GM19099 (cell line): Measurements from ENCODE around the gene UGT2A3.

Experiments used
- POLR2A ChIP-seq: IDR thresholded peaks from 3 replicates; pipeline ENCODE4 v1.6.1; 2011; ENCODE audit warnings: low read depth; ENCODE audit not compliant: insufficient read length; ENCODE audit errors: extremely low read depth

Gene UGT2A3

DNA sequence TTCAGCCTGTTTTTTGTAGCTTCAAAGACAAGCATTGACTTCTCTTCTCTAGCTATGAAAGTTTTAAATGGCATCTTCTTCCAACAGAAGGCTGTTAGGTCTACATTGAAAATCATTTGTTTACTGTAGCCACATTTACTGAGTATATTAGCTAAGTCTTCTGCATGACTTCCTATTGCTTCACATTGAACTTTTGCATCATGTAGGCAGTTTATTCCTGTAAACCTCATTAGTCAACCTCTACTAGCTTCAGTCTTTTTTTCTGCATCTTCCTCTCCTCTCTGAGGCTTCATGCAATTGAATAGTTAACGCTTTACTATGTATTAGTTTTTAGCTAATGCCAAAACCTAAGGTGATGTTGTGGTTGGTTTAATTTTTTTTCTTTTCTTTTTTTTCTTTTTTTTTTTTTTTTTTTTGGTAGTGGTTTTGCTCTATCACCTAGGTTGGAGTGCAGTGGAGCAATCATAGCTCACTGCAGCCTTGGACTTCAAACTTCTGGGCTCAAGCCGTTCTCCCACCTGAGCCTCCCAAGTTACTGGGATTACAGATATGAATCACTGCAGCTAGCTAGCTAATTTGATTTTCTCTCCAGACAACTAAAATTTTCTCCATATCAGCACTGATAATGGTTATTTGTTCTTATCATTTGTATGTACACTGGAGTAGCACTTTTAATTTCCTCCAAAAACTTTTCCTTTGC, 3.4 kb downstream of the UGT2A3 start:
- no peak for TF ChIP-seq POLR2A

DNA sequence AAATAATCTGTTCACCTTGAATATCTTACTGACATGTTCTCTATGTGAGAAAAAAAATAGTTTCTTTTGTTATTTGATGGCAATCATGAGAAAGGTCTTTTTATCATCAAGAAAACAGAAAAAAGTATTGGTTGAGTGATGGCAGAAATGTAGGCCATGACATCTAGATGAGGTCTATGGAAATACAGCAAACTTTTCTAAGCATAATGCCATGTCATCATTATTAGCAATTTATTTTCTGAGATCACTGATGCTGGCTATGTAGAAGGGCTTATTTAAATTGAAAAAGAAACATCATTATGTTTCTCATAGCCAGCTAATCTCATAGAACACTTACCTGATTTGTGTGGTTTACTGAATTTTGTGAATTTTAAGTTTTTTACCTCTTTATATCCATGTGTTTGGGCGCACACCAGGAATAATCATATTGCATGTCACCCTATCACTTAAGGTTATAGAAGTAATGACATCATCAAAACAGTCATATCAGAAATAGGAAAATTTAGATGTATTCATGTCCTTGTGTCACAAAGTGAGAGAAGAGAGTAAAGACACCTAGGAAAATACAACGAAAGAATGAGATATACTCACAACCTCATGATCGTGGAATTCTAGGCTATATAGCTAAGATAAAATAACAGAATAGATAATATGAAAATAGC, 22.4 kb downstream of the UGT2A3 start:
- no peak for TF ChIP-seq POLR2A

DNA sequence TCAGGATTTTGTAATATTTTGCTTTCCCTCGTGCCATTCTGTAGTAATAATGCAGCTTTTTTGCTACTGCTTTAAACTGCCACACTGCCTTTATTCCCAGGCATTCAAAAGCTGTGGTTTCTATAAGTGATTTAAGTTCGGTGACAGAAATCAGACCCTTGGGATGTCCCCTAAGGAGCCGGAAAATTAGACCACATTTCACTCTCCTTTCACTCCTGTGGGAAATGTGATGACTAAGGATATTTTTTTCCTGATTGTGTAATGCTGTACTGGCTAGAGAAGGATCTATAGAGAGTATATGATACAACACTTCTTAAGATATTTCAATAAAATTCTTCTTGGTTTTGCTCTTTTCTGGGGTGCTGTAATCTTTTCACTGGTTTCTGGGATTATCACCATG, 24.4 kb downstream of the UGT2A3 start:
- TF ChIP-seq POLR2A = no peak

DNA sequence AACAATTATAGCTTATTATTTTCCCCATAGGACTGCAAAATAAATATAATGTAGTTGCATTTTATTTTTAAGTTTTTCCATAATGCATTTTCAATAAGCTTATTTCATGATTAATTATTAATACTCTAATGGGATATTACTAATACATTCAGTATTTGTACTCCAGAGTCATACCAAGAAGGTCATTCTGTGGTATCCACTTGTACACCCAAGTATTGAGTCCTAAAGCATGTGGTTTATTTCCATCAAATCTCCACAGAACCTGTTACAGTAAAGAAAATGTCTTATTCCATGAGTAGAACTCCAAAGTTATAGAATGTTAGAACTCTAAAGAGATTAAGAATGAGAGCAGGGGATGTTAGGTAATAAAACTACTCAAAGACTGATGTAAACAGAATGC, 30.6 kb downstream of the UGT2A3 start:
- TF ChIP-seq POLR2A = no peak

DNA sequence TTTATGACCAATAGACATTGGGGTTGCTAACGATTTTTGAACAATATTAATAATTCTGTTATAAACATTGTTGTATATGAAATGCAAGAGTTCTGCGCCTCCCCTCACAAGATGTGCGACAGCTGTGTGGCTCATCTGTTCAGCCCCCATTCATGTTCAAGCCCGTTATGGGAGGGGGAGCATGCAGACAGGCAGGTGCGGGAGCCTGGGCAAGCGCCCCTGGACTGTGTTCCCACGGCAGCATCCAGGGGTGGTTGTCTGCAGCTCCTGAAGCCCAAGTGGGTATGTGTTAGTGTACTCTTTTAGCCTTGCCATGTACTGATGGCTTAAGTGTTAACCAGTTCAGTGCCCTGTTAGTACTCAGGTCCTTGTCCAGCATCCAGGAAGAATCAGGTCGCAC, 34.6 kb downstream of the UGT2A3 start:
- TF ChIP-seq POLR2A = no peak

DNA sequence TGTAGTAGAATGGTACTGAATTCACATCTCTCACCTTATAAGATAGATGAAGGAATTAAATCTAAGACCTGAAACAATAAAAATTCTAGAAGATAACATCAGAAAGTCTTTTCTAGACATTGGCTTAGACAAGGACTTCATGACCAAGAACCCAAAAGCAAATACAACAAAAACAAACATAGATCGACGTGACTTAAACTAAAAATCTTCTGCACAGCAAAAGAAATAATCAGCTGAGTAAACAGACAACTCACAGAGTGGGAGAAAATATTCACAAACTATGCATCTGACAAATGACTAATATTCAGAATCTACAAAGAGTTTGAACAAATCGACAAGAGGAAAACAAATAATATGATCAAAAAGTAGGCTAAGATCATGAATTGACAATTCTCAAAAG, 38.8 kb downstream of the UGT2A3 start:
- TF ChIP-seq POLR2A = no peak

DNA sequence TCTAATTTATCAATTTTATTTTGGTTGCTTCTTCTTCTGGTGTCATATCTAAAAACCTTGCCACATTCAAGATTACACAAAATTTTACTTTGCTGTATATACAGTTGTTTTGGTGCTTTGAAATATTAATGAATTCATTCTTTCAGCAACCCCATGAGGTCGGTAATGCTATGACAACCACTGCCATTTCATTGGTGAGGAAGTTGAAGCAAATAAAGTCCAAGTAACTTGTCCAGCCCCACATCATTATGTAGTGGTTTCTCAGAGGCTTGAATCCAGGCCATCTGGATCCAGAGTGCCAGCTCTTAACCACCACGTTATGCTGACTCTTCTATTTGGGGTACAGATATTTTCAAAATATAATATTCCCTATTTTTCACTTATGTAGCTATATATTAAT, 42.2 kb downstream of the UGT2A3 start:
- TF ChIP-seq POLR2A = no peak

DNA sequence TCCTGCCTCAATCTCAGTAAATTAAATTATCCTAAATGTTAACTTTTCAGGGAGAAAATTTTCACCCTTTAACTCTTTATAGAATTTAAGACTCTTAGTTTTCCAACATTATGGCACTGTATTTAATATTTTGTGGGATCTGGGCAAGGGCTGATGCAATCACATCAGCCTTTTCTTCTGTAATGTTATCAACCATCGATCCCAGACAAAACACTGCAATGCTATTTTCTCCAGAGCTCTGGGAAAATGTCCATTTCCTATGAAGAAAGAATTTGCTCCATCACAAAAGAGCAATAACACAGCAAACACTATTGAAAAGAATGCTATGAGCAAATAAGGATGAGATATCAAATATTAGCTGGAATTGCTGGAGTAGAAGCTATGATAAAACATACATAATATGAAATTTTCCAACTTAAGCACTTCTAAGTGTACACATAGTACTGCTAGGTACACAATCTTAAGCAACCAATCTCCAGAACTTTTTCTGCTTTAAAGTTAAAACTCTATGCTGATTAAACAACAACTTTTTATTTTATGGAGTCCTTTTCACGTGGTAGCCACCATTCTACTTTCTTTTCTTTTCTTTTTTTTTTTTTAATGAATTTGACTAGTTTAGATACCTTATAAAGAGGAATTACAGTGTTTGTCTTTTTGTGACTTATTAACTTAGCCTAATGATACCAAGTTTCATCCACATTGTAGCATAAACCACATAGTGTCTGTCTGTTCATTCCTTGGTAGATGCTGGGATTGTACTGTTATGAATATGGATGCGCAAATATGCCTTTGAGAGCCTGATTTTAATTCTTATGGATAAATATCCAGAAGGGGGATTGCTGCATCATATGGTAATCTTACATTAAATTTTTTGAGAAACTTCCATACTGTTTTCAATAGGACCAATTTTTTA, 43.6 kb downstream of the UGT2A3 start:
- TF ChIP-seq POLR2A = no peak

DNA sequence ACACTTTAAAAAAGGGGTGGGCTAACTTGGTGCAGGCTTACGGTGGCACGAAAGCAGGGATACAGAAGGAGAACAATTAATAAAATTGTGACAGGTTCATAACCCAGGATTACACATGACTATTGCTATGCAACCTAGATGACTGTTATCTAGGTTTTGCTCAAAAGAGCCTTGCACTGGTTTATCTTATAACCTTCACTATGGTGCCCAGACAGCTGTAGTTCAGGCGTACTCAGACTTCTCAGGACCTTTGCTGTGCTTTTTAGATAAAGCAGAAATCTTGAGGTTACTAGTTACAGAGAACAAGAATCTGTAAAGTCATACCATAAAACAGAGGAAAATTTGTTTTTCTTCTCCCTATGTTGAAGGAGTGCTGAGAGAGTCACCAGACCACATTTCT, 44.4 kb downstream of the UGT2A3 start:
- no peak for TF ChIP-seq POLR2A

DNA sequence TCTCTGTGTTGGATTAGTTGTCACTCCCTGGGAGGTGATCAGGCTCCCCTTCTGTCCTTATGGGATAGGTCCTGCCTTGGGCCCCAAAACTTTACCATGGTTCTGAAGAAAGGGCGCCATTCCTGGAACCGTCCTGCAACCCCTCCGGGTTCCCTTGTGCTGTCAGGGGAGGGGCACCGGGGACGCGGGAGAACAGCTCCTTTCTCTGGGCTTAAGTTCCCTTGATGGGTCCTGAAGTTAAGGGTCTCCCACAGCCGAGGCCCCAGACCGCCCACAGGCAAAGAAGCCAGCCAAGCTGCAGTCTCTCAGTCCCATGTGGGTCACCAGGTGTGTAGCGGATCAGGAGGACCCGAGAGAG, 44.8 kb downstream of the UGT2A3 start:
- TF ChIP-seq POLR2A = no peak

DNA sequence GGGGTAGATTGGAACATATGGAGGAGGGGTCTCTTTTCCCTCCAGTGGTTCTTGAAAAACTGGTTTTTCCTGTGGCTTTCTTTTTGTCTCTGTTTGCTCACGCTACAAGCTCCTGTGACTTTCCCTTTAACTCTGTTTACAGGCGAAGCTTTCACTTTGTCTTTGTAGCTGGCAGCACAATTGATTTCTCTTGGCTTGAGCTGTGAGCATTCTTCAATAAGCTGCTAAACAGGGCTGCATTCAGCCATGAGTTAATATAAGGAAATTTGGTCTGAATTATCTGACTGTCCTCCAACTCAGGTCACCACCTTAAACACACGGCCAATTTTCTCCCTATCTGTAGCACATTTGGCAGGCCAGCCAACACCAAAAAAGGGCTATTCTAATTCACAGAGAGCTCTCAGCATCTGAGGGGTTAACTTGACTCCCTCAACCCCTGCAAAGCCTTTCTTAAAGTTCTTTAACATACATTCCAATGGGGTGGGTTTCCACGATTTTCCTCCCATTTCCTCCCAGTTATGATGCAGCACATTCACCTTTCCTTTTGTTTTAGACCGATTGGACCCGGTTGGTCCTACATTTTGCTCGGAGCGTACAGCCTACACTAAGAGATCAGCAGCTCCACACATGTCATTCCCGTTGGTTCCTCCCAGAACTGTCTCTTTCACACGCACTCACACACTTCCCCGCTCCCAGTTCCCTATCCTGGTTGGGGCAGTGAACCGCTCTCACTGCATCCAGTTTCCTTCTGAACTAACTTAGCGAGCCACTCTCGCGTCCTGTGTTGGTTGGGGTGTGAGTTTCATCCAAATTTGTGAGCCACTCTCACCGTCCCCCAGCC, 45.4 kb downstream of the UGT2A3 start:
- TF ChIP-seq POLR2A = no peak

DNA sequence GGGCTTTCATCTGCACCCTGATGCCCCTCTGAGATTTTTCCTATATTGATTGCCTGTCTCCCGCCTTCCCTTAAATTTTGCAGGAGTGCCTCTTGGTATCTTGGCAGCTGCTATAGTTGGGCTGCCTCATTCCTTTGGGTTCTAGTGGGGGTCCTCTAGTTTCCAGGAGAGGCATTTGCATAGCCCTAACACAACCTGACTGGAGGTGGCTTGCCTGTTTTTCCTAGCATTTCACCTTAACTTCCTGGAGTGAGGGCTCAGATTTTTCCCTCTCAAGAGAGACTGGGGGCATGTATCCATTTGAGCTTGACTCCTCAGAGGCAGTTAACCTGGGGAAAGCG, 46.0 kb downstream of the UGT2A3 start:
- no peak for TF ChIP-seq POLR2A

DNA sequence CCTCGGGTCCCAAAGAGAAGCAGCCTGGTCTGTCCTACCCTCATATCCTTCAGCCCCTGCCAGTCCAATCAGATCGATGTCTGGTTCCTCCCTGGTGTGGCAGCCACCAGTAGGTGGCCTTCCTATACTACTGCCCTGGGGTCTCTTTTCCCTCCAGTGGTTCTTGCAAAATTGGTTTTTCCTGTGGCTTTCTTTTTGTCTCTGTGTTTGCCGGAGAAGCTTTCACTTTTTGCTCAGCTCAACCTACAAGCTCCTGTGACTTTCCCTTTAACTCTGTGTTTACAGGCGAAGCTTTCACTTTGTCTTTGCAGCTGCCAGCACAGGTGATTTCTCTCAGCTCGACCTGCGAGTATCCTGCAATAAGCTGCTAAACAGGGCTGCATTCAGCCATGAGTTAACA, 46.8 kb downstream of the UGT2A3 start:
- no peak for TF ChIP-seq POLR2A

DNA sequence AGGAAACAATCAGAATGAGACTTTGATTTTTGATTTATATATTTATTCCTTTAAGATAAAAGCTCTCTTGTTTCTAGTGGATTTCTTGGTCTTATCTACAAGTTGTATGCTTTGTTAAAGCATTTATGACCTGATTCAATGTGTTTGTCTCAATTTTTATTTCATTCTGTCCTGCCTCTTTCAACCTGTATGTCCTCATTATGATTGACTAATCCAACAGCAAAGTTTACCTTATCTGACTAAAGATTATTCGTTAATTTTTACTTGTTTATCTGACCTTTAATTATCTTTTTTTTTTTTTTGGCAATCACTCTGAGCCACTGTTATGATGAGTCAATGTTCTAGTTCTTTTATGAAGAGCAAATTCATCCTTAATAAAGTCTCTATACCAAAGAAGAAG, 54.9 kb downstream of the UGT2A3 start:
- TF ChIP-seq POLR2A = no peak
